ENCODE measurements around the gene RTF1.
"Not testable (repeated sequence)": the region's sequence is repeated elsewhere in the genome, so short reads cannot be mapped to it uniquely, and the experiment has no call there.

RTF1 gene

GRCh38 chr15:41417418-41418195 lies 712 bp downstream of the RTF1 start:
- in situ Hi-C loops (cut with HindIII; ENCODE audit: low sequenced_read_pairs), result no loop called here
- peak; percentile 21 for DNase-seq (ENCODE audit: low read depth, low spot score)

GRCh38 chr15:41423979-41424659 lies 7.2 kb downstream of the RTF1 start:
- H3K4me3 ChIP-seq (ENCODE audit: low read depth, low read length), result no peak overlapping the region
- no peak for TF ChIP-seq CTCF (IDR thresholded peaks at IDR 0.05; ENCODE audit: low read depth, low read length)
- DNase-seq (ENCODE audit: low read depth, low spot score), result no peak
- in situ Hi-C loops (cut with HindIII; ENCODE audit: low sequenced_read_pairs), result no loop called here

More at GRCh38 chr15:41417418-41418195, 712 bp downstream of the RTF1 start:
- TF ChIP-seq CTCF (IDR thresholded peaks at IDR 0.05; ENCODE audit: low read depth, low read length), result no peak
- H3K4me3 ChIP-seq (ENCODE audit: low read depth, low read length), result peak overlapping the region; percentile 69

- in situ Hi-C loops (cut with HindIII; ENCODE audit: low sequenced_read_pairs), result no loop called here
- TF ChIP-seq CTCF (IDR thresholded peaks at IDR 0.05; ENCODE audit: low read depth, low read length), result no peak
- no peak for DNase-seq (ENCODE audit: low read depth, low spot score)
- H3K4me3 ChIP-seq (ENCODE audit: low read depth, low read length), result no peak overlapping the region
These were observed 7.9 kb downstream of the RTF1 start for GRCh38 chr15:41424809-41425208.

GRCh38 chr15:41425907-41426306 lies 9.0 kb downstream of the RTF1 start:
- DNase-seq (ENCODE audit: low read depth, low spot score); H3K4me3 ChIP-seq (ENCODE audit: low read depth, low read length); in situ Hi-C loops (cut with HindIII; ENCODE audit: low sequenced_read_pairs): not testable (repeated sequence)

GRCh38 chr15:41429003-41429890 lies 12.4 kb downstream of the RTF1 start:
- TF ChIP-seq CTCF (IDR thresholded peaks at IDR 0.05; ENCODE audit: low read depth, low read length), result no peak
- DNase-seq (ENCODE audit: low read depth, low spot score), result no peak
- no peak overlapping the region for H3K4me3 ChIP-seq (ENCODE audit: low read depth, low read length)
- in situ Hi-C loops (cut with HindIII; ENCODE audit: low sequenced_read_pairs), result no loop called here

GRCh38 chr15:41435037-41435786 lies 18.3 kb downstream of the RTF1 start:
- no peak for TF ChIP-seq CTCF (IDR thresholded peaks at IDR 0.05; ENCODE audit: low read depth, low read length)
- in situ Hi-C loops (cut with HindIII; ENCODE audit: low sequenced_read_pairs), result no loop called here
- no peak overlapping the region for H3K4me3 ChIP-seq (ENCODE audit: low read depth, low read length)
- no peak for DNase-seq (ENCODE audit: low read depth, low spot score)
